ENCODE measurements around the gene AK6.
A peak's percentile ranks its signal among the peaks of the same experiment; 100 is the strongest.
"Not testable (repeated sequence)": the region's sequence is repeated elsewhere in the genome, so short reads cannot be mapped to it uniquely, and the experiment has no call there.

AK6 gene

GRCh38 chr5:69341520-69342161, 27.7 kb downstream of the AK6 start:
- no peak for DNase-seq (ENCODE audit: extremely low read depth in 1 of 2, low read depth in 1 of 2)

GRCh38 chr5:69335341-69335935, 33.9 kb downstream of the AK6 start:
- DNase-seq (ENCODE audit: extremely low read depth in 1 of 2, low read depth in 1 of 2) = no peak

- peak; percentile 45 to 62 for DNase-seq (ENCODE audit: extremely low read depth in 1 of 2, low read depth in 1 of 2)
Observed at GRCh38 chr5:69334793-69335268, 34.5 kb downstream of the AK6 start.

GRCh38 chr5:69333668-69334315, 35.5 kb downstream of the AK6 start:
- DNase-seq (ENCODE audit: extremely low read depth in 1 of 2, low read depth in 1 of 2) = not testable (repeated sequence)

- no peak for DNase-seq (ENCODE audit: extremely low read depth in 1 of 2, low read depth in 1 of 2)
Observed at GRCh38 chr5:69331528-69332445, 37.5 kb downstream of the AK6 start.

- no peak for DNase-seq (ENCODE audit: extremely low read depth in 1 of 2, low read depth in 1 of 2)
Observed at GRCh38 chr5:69329905-69330489, 39.3 kb downstream of the AK6 start.

- DNase-seq (ENCODE audit: extremely low read depth in 1 of 2, low read depth in 1 of 2) = no peak
Observed at GRCh38 chr5:69326365-69326764, 43.0 kb downstream of the AK6 start.

- DNase-seq (ENCODE audit: extremely low read depth in 1 of 2, low read depth in 1 of 2) = no peak
Observed at GRCh38 chr5:69317391-69317790, 51.9 kb downstream of the AK6 start.

GRCh38 chr5:69315972-69316371, 53.3 kb downstream of the AK6 start:
- DNase-seq (ENCODE audit: extremely low read depth in 1 of 2, low read depth in 1 of 2) = no peak

GRCh38 chr5:69313428-69313827, 55.9 kb downstream of the AK6 start:
- no peak for DNase-seq (ENCODE audit: extremely low read depth in 1 of 2, low read depth in 1 of 2)

GRCh38 chr5:69312459-69313160, 56.7 kb downstream of the AK6 start:
- DNase-seq (ENCODE audit: extremely low read depth in 1 of 2, low read depth in 1 of 2) = no peak

- DNase-seq (ENCODE audit: extremely low read depth in 1 of 2, low read depth in 1 of 2) = no peak
Observed at GRCh38 chr5:69309380-69309779, 59.9 kb downstream of the AK6 start.

- DNase-seq (ENCODE audit: extremely low read depth in 1 of 2, low read depth in 1 of 2) = peak in 1 of 2 donors; percentile 9
Observed at GRCh38 chr5:69308046-69308553, 61.2 kb downstream of the AK6 start.

- no peak for DNase-seq (ENCODE audit: extremely low read depth in 1 of 2, low read depth in 1 of 2)
Observed at GRCh38 chr5:69305512-69305911, 63.8 kb downstream of the AK6 start.

Data from stimulated activated CD8-positive, alpha-beta memory T cell treated with anti-CD3 and anti-CD28 coated beads, Interleukin-7, amount 100 ng/mL, for 48 hours (primary cell).